ENCODE results near the gene ANKDD1A.

ANKDD1A gene

DNA sequence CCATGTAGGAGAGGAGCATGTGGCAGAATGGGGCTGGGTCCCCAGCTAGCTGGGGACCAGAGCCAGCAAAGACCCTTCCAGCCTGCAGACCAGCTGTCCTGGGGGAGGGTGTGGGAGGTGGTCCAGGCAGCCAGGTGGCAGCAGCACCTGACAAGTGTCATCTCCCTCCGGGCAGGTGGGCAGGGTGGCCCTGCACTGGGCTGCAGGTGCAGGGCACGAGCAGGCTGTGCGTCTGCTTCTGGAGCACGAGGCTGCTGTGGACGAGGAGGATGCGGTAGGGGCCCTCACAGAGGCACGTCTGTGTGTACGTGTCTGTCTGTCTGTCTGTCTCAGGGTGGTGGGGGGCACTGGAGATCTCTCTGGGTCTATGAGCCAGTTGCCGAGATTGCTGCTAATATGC, 5.5 kb downstream of the ANKDD1A start:
- Histone ChIP-seq H4K20me1 (no peaks in the 10 kb centered on the region), H3K9ac (no peak overlapping the region), H3K9me3 (no peaks in the 10 kb centered on the region), H3K27me3 (no peaks in the 10 kb centered on the region), H3K27ac (no peak overlapping the region), H3K4me1 (peaks cover 29% of the 10 kb centered on the region), H3K36me3 (no peaks in the 10 kb centered on the region), H3K4me3 (no peak overlapping the region), H3K4me2 (peak overlapping the region; percentile 46)
- TF ChIP-seq Cebpa-rat (IDR thresholded peaks at IDR 0.05): no peak

GRCh38 chr15:64919721-64920120, 8.0 kb downstream of the ANKDD1A start:
- H3K4me1 ChIP-seq: peaks cover 26% of the 10 kb centered on the region
- no peaks in the 10 kb centered on the region for H4K20me1 ChIP-seq
- H3K27me3 ChIP-seq: no peaks in the 10 kb centered on the region
- H3K9me3 ChIP-seq: no peaks in the 10 kb centered on the region
- TF ChIP-seq Cebpa-rat (IDR thresholded peaks at IDR 0.05): no peak
- no peaks in the 10 kb centered on the region for H3K36me3 ChIP-seq
- no peak overlapping the region for H3K27ac ChIP-seq
- H3K4me2 ChIP-seq: no peak overlapping the region
- H3K9ac ChIP-seq: no peak overlapping the region
- H3K4me3 ChIP-seq: no peak overlapping the region

DNA sequence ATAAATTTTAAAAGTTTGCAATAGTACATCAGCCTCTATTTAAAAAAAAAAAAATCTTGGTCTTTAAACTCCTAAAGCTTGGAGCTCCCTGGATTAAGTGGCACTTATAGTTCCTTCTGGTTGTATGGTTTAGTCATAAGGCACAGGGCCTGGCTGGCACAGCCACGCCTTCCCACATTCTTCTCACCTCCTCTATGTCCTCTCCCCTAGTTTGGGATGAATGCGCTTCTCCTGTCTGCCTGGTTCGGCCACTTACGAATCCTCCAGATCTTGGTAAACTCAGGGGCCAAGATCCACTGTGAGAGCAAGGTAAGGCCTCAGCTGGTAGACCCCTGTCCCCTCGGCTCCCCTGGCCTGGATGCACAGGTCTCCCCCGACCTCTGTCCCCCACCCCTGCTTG, 10.0 kb downstream of the ANKDD1A start:
- Histone ChIP-seq H3K9me3 (no peaks in the 10 kb centered on the region), H4K20me1 (no peaks in the 10 kb centered on the region), H3K4me3 (no peak overlapping the region), H3K4me1 (peaks cover 12% of the 10 kb centered on the region), H3K4me2 (no peak overlapping the region), H3K36me3 (no peaks in the 10 kb centered on the region), H3K9ac (no peak overlapping the region), H3K27ac (no peak overlapping the region), H3K27me3 (no peaks in the 10 kb centered on the region)
- no peak for TF ChIP-seq Cebpa-rat (IDR thresholded peaks at IDR 0.05)

DNA sequence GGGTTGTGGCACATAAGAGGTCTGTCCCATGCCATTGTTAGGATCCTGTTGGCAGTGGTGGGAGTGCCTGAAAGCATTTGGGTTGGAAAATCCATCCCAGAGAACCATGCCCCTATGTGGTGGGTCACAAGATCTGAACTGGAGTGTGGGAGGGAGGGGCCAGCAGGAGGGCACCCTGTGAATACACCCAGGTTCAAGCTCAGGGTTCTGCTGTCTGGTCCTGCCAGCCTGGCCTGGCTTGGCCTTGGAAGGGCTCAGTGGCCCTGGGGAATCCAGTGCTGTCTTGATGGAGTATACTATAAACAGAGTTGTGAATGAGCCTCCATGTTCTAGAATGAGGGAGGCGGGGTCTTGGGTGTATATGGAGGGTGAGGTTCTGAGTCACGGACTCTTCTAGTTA, 11.8 kb downstream of the ANKDD1A start:
- no peaks in the 10 kb centered on the region for H3K36me3 ChIP-seq
- H3K27ac ChIP-seq: no peak overlapping the region
- H4K20me1 ChIP-seq: no peaks in the 10 kb centered on the region
- no peaks in the 10 kb centered on the region for H3K27me3 ChIP-seq
- peaks cover 13% of the 10 kb centered on the region for H3K4me1 ChIP-seq
- no peak overlapping the region for H3K4me3 ChIP-seq
- no peak overlapping the region for H3K4me2 ChIP-seq
- no peaks in the 10 kb centered on the region for H3K9me3 ChIP-seq
- H3K9ac ChIP-seq: no peak overlapping the region
- TF ChIP-seq Cebpa-rat (IDR thresholded peaks at IDR 0.05): no peak

DNA sequence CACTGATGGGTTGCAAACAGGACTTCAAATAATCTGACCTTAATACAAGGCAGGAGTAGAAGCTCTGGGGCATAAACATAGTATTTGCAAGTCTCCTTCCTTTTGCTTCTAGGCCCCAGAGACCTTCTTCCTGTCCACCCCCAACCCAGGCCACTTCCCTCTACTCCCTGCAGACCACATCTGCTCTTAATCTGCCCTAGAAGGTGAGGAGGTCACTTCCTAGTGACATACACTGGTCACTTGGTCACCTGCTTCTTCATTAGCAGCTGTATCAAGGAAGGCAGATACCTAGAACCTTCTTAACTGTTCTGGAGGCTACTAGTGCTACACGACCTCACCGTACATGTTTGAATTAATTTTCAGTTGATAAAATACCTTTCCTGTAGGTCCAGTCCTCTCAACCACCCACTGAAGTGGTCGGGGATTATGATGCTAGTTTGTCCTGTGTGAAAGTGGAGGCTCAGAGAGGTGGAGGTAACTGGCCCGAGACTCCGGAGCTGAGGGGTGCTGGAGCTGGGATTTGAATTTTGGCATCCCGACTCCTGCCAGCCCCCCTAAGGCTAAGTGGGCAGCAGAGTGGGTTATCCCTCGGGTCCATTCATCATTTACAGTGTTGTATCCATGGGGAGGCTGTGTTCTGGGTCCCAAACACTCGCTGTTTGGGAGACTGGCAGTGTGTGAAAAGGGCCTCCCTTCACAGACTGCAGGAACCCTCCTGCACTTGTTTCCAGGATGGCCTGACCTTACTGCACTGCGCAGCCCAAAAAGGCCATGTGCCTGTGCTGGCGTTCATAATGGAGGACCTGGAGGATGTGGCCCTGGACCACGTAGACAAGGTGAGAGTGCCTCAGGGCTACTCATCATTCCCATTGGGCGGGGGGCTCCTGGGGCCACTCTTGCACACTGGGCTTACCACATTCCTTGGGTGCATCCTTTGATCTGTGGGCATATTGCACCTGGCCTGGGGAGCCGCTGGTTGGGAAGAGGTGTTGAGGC, 13.9 kb downstream of the ANKDD1A start:
- H4K20me1 ChIP-seq: no peaks in the 10 kb centered on the region
- H3K36me3 ChIP-seq: no peaks in the 10 kb centered on the region
- H3K4me1 ChIP-seq: peaks cover 27% of the 10 kb centered on the region
- no peaks in the 10 kb centered on the region for H3K27me3 ChIP-seq
- H3K9ac ChIP-seq: no peak overlapping the region
- H3K4me2 ChIP-seq: no peak overlapping the region
- no peaks in the 10 kb centered on the region for H3K9me3 ChIP-seq
- no peak overlapping the region for H3K4me3 ChIP-seq
- H3K27ac ChIP-seq: no peak overlapping the region
- TF ChIP-seq Cebpa-rat (IDR thresholded peaks at IDR 0.05): no peak

- Histone ChIP-seq H3K4me3 (no peak overlapping the region), H3K9me3 (no peaks in the 10 kb centered on the region), H4K20me1 (no peaks in the 10 kb centered on the region), H3K9ac (no peak overlapping the region), H3K4me2 (no peak overlapping the region), H3K36me3 (no peaks in the 10 kb centered on the region), H3K27me3 (no peaks in the 10 kb centered on the region), H3K4me1 (peaks cover 34% of the 10 kb centered on the region), H3K27ac (no peak overlapping the region)
- TF ChIP-seq Cebpa-rat (IDR thresholded peaks at IDR 0.05): no peak
Observed at GRCh38 chr15:64926661-64927060, 15.0 kb downstream of the ANKDD1A start.

GRCh38 chr15:64928626-64929220, 17.0 kb downstream of the ANKDD1A start:
- no peaks in the 10 kb centered on the region for H3K36me3 ChIP-seq
- H3K9me3 ChIP-seq: no peaks in the 10 kb centered on the region
- TF ChIP-seq Cebpa-rat (IDR thresholded peaks at IDR 0.05): no peak
- peaks cover 40% of the 10 kb centered on the region for H3K4me1 ChIP-seq
- H3K9ac ChIP-seq: no peak overlapping the region; the same call in 1 of the 2 replicates
- peak overlapping the region; percentile 81 for H3K4me2 ChIP-seq
- no peaks in the 10 kb centered on the region for H4K20me1 ChIP-seq
- H3K4me3 ChIP-seq: no peak overlapping the region
- peak overlapping the region; percentile 20; the same call in 1 of the 2 replicates for H3K27ac ChIP-seq
- H3K27me3 ChIP-seq: no peaks in the 10 kb centered on the region

DNA sequence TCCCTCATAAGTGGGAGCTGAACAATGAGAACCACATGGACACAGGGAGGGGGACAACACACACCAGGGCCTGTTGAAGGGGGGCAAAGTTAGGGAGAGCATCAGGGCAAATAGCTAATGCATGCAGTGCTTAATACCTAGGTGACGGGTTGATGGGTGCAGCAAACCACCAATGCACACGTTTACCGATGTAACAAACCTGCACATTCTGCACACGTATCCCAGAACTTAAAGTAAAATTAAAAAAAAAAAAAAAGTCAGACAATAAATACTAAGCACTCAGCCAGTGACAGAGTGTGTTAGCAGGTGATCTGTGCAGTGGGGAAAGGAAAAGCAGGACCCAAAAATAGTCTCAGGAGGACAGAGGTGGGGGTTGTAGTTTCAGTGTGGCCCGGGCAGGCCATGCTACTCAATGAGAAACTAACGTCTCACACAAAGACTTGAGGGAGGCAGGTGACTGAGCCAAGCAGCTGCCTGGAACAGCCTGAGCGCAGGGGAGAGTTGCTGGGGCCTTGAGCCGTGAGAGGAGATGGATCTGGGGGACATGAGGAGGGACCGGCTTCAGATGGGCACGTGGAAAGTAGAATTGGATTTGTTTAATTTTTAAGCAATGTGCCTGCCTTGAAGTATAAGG, 18.4 kb downstream of the ANKDD1A start:
- Histone ChIP-seq H3K9me3 (no peaks in the 10 kb centered on the region), H3K36me3 (no peaks in the 10 kb centered on the region), H3K27me3 (no peaks in the 10 kb centered on the region), H4K20me1 (no peaks in the 10 kb centered on the region), H3K4me2 (peak overlapping the region; percentile 18), H3K27ac (no peak overlapping the region), H3K9ac (no peak overlapping the region), H3K4me1 (peaks cover 40% of the 10 kb centered on the region), H3K4me3 (no peak overlapping the region)
- TF ChIP-seq Cebpa-rat (IDR thresholded peaks at IDR 0.05): no peak

DNA sequence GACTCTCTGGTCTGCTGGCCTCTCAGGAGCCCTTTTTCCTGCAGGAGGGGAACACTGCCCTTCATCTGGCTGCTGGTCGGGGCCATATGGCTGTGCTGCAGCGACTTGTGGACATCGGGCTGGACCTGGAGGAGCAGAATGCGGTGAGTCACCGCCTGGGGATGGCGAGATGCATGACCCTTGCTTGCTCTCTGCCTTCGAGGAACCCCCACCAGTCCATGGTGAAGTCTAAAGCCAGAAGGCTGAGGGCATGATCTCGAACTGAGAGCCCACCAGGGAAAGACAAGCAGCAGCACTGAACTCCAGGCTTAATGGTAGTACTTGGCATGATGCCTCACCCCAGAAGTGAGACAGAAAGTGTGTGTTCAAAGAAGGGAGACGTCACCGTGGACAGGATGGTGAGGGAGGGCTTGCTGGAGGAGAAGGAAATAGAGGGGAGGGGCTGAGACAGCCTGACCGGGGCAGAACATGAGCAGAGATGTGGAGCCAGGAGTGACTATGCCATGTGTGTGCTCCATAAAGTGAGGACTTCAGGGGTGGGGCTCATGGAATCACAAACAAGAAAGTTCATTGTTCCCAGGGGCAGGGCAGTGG, 19.2 kb downstream of the ANKDD1A start:
- H3K27me3 ChIP-seq: no peaks in the 10 kb centered on the region
- no peaks in the 10 kb centered on the region for H4K20me1 ChIP-seq
- no peaks in the 10 kb centered on the region for H3K9me3 ChIP-seq
- no peaks in the 10 kb centered on the region for H3K36me3 ChIP-seq
- H3K4me1 ChIP-seq: peaks cover 40% of the 10 kb centered on the region
- no peak overlapping the region for H3K27ac ChIP-seq
- no peak for TF ChIP-seq Cebpa-rat (IDR thresholded peaks at IDR 0.05)
- H3K4me3 ChIP-seq: no peak overlapping the region
- peak overlapping the region; percentile 18 for H3K4me2 ChIP-seq
- H3K9ac ChIP-seq: no peak overlapping the region
